Measurements from ENCODE around the gene ADIRF.

- TF ChIP-seq HMGXB4 (CRISPR knock-in tag; IDR thresholded peaks at IDR 0.05): no peak
- TF ChIP-seq IRF2 (CRISPR knock-in tag; IDR thresholded peaks at IDR 0.05; ENCODE audit: borderline replicate concordance, low read depth): no peak
- no peak for TF ChIP-seq CTCF (IDR thresholded peaks at IDR 0.05)
- no peak for TF ChIP-seq USF2 (CRISPR knock-in tag; IDR thresholded peaks at IDR 0.05)
- peak; percentile 52 for TF ChIP-seq ESRRA (CRISPR knock-in tag; IDR thresholded peaks at IDR 0.05; ENCODE audit: borderline replicate concordance)
These were observed 14.3 kb upstream of the ADIRF start for GRCh38 chr10:86953747-86954680.

All from WTC11 (cell line).